K562 (cell line): Measurements from ENCODE around the gene ASB4. TPM values are rescaled to one million over a fixed set of nuclear protein-coding genes. Genes with fewer than 3 reads are reported as not detected.
"Not testable (repeated sequence)": the region's sequence is repeated elsewhere in the genome, so short reads cannot be mapped to it uniquely, and the experiment has no call there.

Experiments used
- ATAC-seq: fragments of 200-7000 bp; cut with Tn5 transposase; 3 replicates; pipeline ENCODE4 v1.9.1; 2020; ENCODE audit warnings: moderate library complexity
- BruUV-seq: library from RNA; stranded (reverse); fragments of 400-500 nt; replicated peaks from 2 replicates; lab custom pipeline; 2021; lab: Mats Ljungman, UMichigan
- CTCF ChIA-PET: fragments of 300-600 bp; formaldehyde crosslinking; extraction: SDS; loops from one replicate; lab custom pipeline; 2021; ENCODE audit warnings: low intra/inter-chr PET ratio; lab: Yijun Ruan, JAX
- POLR2A ChIA-PET: fragments of 300-600, 350-650 bp; sonication (Branson Sonifier 250); formaldehyde crosslinking; extraction: SDS; loops from one replicate; lab custom pipeline; 2021; ENCODE audit warnings: antibody characterized with exemption, inconsistent platforms; lab: Yijun Ruan, JAX
- DNase-seq, 4 experiments: peaks; one replicate each; pipeline versions ENCODE4 v3.0.0 to v3.0.0-alpha.2; 2011 to 2018; ENCODE audit warnings: low spot score in 3 of 4, mixed read lengths in 3 of 4; ENCODE audit errors: extremely low read depth in 1 of 4
- FAIRE-seq: peaks from 2 replicates; lab custom pipeline; 2011; peaks lifted over from hg19 to GRCh38; lab: Jason Lieb, UNC
- H2AFZ ChIP-seq: 2 replicates; pipeline ENCODE4 v1.6.0; 2011; ENCODE audit warnings: low read depth, low read length, control low read depth, inconsistent platforms
- H3K27ac ChIP-seq: fragments of 200-600 bp; 3 replicates; pipeline ENCODE4 v1.8.0; 2011; ENCODE audit warnings: low read depth, mild to moderate bottlenecking, control low read depth, inconsistent platforms, low read length, moderate library complexity, mixed read lengths; ENCODE audit errors: extremely low read depth
- H3K27me3 ChIP-seq, 2 experiments: fragments of 300-600 bp in 1 of 2; 2 replicates in 1 of 2; 3 replicates in 1 of 2; pipeline versions ENCODE4 v1.6.0 to v1.8.0; 2011; ENCODE audit warnings: inconsistent platforms in 2 of 2, low read length in 2 of 2, mild to moderate bottlenecking in 1 of 2, mixed read lengths in 1 of 2, moderate library complexity in 1 of 2; ENCODE audit not compliant: control insufficient read depth in 2 of 2, insufficient read depth in 2 of 2
- H3K36me3 ChIP-seq: fragments of 300-600 bp; 3 replicates; pipeline ENCODE4 v1.8.0; 2011; ENCODE audit warnings: mild to moderate bottlenecking, low read length, inconsistent platforms; ENCODE audit not compliant: control insufficient read depth, insufficient read depth
- H3K4me1 ChIP-seq, 2 experiments: fragments of 200-600 bp in 1 of 2; replicated peaks in 1 of 2; 2 replicates in 1 of 2; 3 replicates in 1 of 2; pipeline versions ENCODE4 v1.5.1 to v1.8.0; 2011; ENCODE audit warnings: inconsistent platforms in 2 of 2, low read length in 2 of 2, mild to moderate bottlenecking in 1 of 2, mixed read lengths in 1 of 2, moderate library complexity in 1 of 2; ENCODE audit not compliant: control insufficient read depth in 2 of 2, insufficient read depth in 2 of 2
- H3K4me2 ChIP-seq: 2 replicates; pipeline ENCODE4 v1.6.1; 2011; ENCODE audit warnings: low read length, control low read depth, inconsistent platforms, mixed read lengths; ENCODE audit not compliant: insufficient read depth
- H3K4me3 ChIP-seq: fragments of 200-600 bp; sonication (generic), shearing (Covaris generic); 2 replicates; pipeline ENCODE4 v1.5.1; 2016; ENCODE audit warnings: control low read depth, inconsistent platforms
- H3K79me2 ChIP-seq: fragments of 200-600 bp; 3 replicates; pipeline ENCODE4 v1.8.0; 2011; ENCODE audit warnings: low read length, inconsistent platforms; ENCODE audit not compliant: control insufficient read depth, insufficient read depth
- H3K9ac ChIP-seq, 2 experiments: 2 replicates each; pipeline versions ENCODE4 v1.6.0 to v1.6.1; 2011; ENCODE audit warnings: low read depth in 2 of 2, low read length in 2 of 2, control low read depth in 1 of 2, inconsistent platforms in 1 of 2, mild to moderate bottlenecking in 1 of 2, mixed read lengths in 1 of 2; ENCODE audit not compliant: insufficient read depth in 1 of 2
- H3K9me1 ChIP-seq: one replicate; pipeline ENCODE4 v1.6.0; 2011; ENCODE audit warnings: inconsistent platforms, mild to moderate bottlenecking, low read length, moderate library complexity; ENCODE audit not compliant: control insufficient read depth, insufficient read depth
- H3K9me3 ChIP-seq: replicated peaks from 2 replicates; pipeline ENCODE4 v1.5.1; 2011; ENCODE audit warnings: low read depth, low read length, inconsistent platforms; ENCODE audit not compliant: control insufficient read depth, insufficient read depth
- H4K20me1 ChIP-seq: replicated peaks from 2 replicates; pipeline ENCODE4 v1.6.1; 2011; ENCODE audit warnings: low read length, inconsistent platforms, mixed read lengths; ENCODE audit not compliant: control insufficient read depth, insufficient read depth
- ARID2 ChIP-seq: fragments of 450-650 bp; IDR thresholded peaks from 2 replicates; pipeline ENCODE4 v1.6.1; 2017; ENCODE audit warnings: antibody characterized with exemption, mild to moderate bottlenecking
- CREB3 ChIP-seq: fragments of 450-650 bp; conservative IDR thresholded peaks from 2 replicates; pipeline ENCODE4 v1.6.1; 2016; ENCODE audit warnings: missing genetic modification characterization, low read depth, mild to moderate bottlenecking, missing compliant biosample characterization, moderate library complexity
- MNT ChIP-seq, 2 experiments: fragments of 450-650 bp; conservative IDR thresholded peaks; 2 replicates each; pipeline ENCODE4 v1.6.1; 2017; ENCODE audit warnings: mild to moderate bottlenecking in 2 of 2, moderate library complexity in 2 of 2
- SNAPC5 ChIP-seq: fragments of 250-450 bp; sonication (Bioruptor Pico); IDR thresholded peaks from 2 replicates; pipeline ENCODE4 v1.8.0; 2021; ENCODE audit warnings: moderate library complexity, mild to moderate bottlenecking, inconsistent platforms
- SUPT5H ChIP-seq: fragments of 450-650 bp; IDR thresholded peaks from 2 replicates; pipeline ENCODE4 v1.6.1; 2016
- TRIM24 ChIP-seq, 2 experiments: fragments of 450-650 bp; IDR thresholded peaks; 2 replicates each; pipeline ENCODE4 v1.6.1; 2016
- ZC3H8 ChIP-seq: fragments of 450-650 bp; IDR thresholded peaks from 2 replicates; pipeline ENCODE4 v1.6.1; 2017
- ZEB2 ChIP-seq: fragments of 450-650 bp; IDR thresholded peaks from 2 replicates; pipeline ENCODE4 v1.6.1; 2016
- ZFP91 ChIP-seq: sonication (generic); formaldehyde crosslinking; IDR thresholded peaks from 2 replicates; pipeline ENCODE4 v1.8.0; 2022; ENCODE audit warnings: mild to moderate bottlenecking, missing genetic modification reagents
- ZNF197 ChIP-seq: fragments of 200-800 bp; sonication (Bioruptor generic); IDR thresholded peaks from 2 replicates; pipeline ENCODE4 v1.6.1; 2016; ENCODE audit warnings: low read depth, missing genetic modification characterization, missing compliant biosample characterization
- ZNF766 ChIP-seq: fragments of 200-800 bp; sonication (Bioruptor generic); conservative IDR thresholded peaks from 2 replicates; pipeline ENCODE4 v1.6.1; 2016; ENCODE audit warnings: missing genetic modification characterization, missing compliant biosample characterization
- WGBS: fragments of 100-300 bp; shearing (Covaris generic); methylation state at CpG from one replicate; pipeline ENCODE4 v1.1.6; 2016; ENCODE audit warnings: low coverage, mixed read lengths; ENCODE audit not compliant: insufficient coverage; ENCODE audit errors: missing lambda C conversion rate; 5-methylcytosine and 5-hydroxymethylcytosine counted together
- in situ Hi-C: fragments of 300-500 bp; cut with MboI; formaldehyde crosslinking; loops from 4 replicates; pipeline ENCODE4 v1.15.0; 2018; ENCODE audit warnings: inconsistent platforms, mixed read lengths
- intact Hi-C: fragments of 100-400 bp; cut with micrococcal nuclease; formaldehyde crosslinking; loops from 2 replicates; pipeline ENCODE4 v1.14.2; 2022
- polyA plus RNA-seq, 8 experiments: library from polyadenylated mRNA; depleted of rRNA in 4 of 8; stranded (reverse) in 5 of 8; unstranded in 3 of 8; fragments of >200 nt; fragmentation: Nextera tagmentation in 2 of 8; fragmentation: Illumina TruSeq in 1 of 8; extraction: Ambion mirVana in 2 of 8; extraction: Trizol in 1 of 8; gene quantifications; 2 replicates each; pipeline versions ENCODE4 v1.2.1 to v1.2.3, GENCODE V29; 2011 to 2014; ENCODE audit warnings: inconsistent platforms in 1 of 8, missing spikeins in 1 of 8
- total RNA-seq, 7 experiments: library from RNA; depleted of rRNA in 6 of 7; stranded (reverse); fragments of >200 nt in 6 of 7; fragmentation: Illumina TruSeq in 2 of 7; extraction: Trizol in 2 of 7; gene quantifications; 2 replicates each; pipeline versions ENCODE4 v1.2.1 to v1.2.3, GENCODE V29; 2011 to 2021; ENCODE audit warnings: low replicate concordance in 1 of 7

Gene ASB4
- total and polyA plus RNA-seq, 9 of the 15 experiments (the other 6 are each of a cell fraction or from before 2014, with no cell fraction given), result 0.03 to 0.07 TPM; not detected in 7

GRCh38 chr7:95504132-95504588, 18.4 kb downstream of the ASB4 start:
- POLR2A ChIA-PET, result interaction anchor here (0.9 kb wide), 1 partner anchor 8 kb away, joined by 3 read pairs; no protein-coding TSS in a partner anchor
- H3K9me3 ChIP-seq, H3K79me2 ChIP-seq, BruUV-seq, H3K36me3 ChIP-seq, H2AFZ ChIP-seq, H4K20me1 ChIP-seq, H3K9ac ChIP-seq, H3K9me1 ChIP-seq, H3K4me1 ChIP-seq, H3K4me3 ChIP-seq, H3K4me2 ChIP-seq, H3K27ac ChIP-seq, intact Hi-C loops, H3K27me3 ChIP-seq, DNase-seq, ATAC-seq: not testable (repeated sequence)
- CTCF ChIA-PET, result interaction anchor here (0.6 kb wide), 1 partner anchor 17 kb away, joined by 3 read pairs; no protein-coding TSS in a partner anchor
- in situ Hi-C loops, result loop anchor here (25.0 kb wide), 1 partner anchor 383 kb away; no protein-coding TSS in a partner anchor
- FAIRE-seq, result peak; percentile 79
- WGBS, result 4% methylated on average over 7 of the region's 7 CpGs

- H3K27ac ChIP-seq, result no peak overlapping the region
- intact Hi-C loops, result no loop called here
- in situ Hi-C loops, result loop anchor here (25.0 kb wide), 1 partner anchor 379 kb away; no protein-coding TSS in a partner anchor
- no TSS peak for BruUV-seq
- FAIRE-seq, result no peak
- 0% methylated on average over 2 of the region's 2 CpGs for WGBS
- no peak overlapping the region for H2AFZ ChIP-seq
- no peak overlapping the region for H3K9ac ChIP-seq
- H3K79me2 ChIP-seq, result no peaks in the 10 kb centered on the region
- H4K20me1 ChIP-seq, result no peaks in the 10 kb centered on the region
- DNase-seq, result no peak
- ChIA-PET CTCF (no interaction called here), POLR2A (interaction anchor here (1.1 kb wide), 1 partner anchor 9 kb away, joined by 3 read pairs; no protein-coding TSS in a partner anchor)
- no peak for ATAC-seq
- H3K4me2 ChIP-seq, result no peak overlapping the region
- H3K4me3 ChIP-seq, result no peak overlapping the region
- peaks cover 0 to 2% of the 10 kb centered on the region in 2 experiments; a peak in 1 of 5 replicates for H3K27me3 ChIP-seq
- no peaks in the 10 kb centered on the region for H3K9me3 ChIP-seq
- no peaks in the 10 kb centered on the region for H3K36me3 ChIP-seq
- H3K4me1 ChIP-seq, result peaks cover 0 to 5% of the 10 kb centered on the region in 2 experiments; a peak in 2 of 5 replicates
- no peaks in the 10 kb centered on the region for H3K9me1 ChIP-seq
- TF ChIP-seq ZEB2, result no peak
- no peak for TF ChIP-seq ZFP91
- no peak for TF ChIP-seq ZNF766 (CRISPR knock-in tag)
- TF ChIP-seq SUPT5H, result no peak
- TF ChIP-seq ZNF197 (CRISPR knock-in tag), result no peak
- no peak for TF ChIP-seq TRIM24 (IDR thresholded peaks at IDR 0.05)
- TF ChIP-seq ARID2, result no peak
- no peak for TF ChIP-seq SNAPC5 (CRISPR knock-in tag)
- no peak for TF ChIP-seq CREB3 (tag)
- no peak for TF ChIP-seq ZC3H8
- TF ChIP-seq MNT (conservative IDR thresholded peaks at IDR 0.05), result no peak
Observed at GRCh38 chr7:95508780-95509179, 23.0 kb downstream of the ASB4 start.
